Panc1 (cell line): ENCODE results near the gene PRCD. TPM values are rescaled to one million over a fixed set of nuclear protein-coding genes. Genes with fewer than 3 reads are reported as not detected.

Experiments used
- ATAC-seq: fragments of 200-7000 bp; cut with Tn5 transposase; 2 replicates; pipeline ENCODE4 v1.9.1; 2020; ENCODE audit warnings: mild to moderate bottlenecking, moderate library complexity
- BruUV-seq: library from RNA; stranded (reverse); fragments of 400-500 nt; replicated peaks from 2 replicates; lab custom pipeline; 2021; lab: Mats Ljungman, UMichigan
- CTCF ChIA-PET: fragments of 300-600 bp; sonication (Branson Sonifier 250); formaldehyde crosslinking; loops from one replicate; lab custom pipeline; 2022; ENCODE audit warnings: antibody characterized with exemption; lab: Charles Lee
- POLR2A ChIA-PET: fragments of 300-600 bp; sonication (Branson Sonifier 250); formaldehyde crosslinking; loops from one replicate; lab custom pipeline; 2022; ENCODE audit warnings: antibody characterized with exemption; lab: Charles Lee
- DNase-seq: peaks from one replicate; pipeline ENCODE4 v3.0.0-alpha.2; 2010; ENCODE audit warnings: low read depth, low spot score
- H3K27ac ChIP-seq: 2 replicates; pipeline ENCODE4 v1.5.1; 2011; ENCODE audit warnings: mild to moderate bottlenecking, low read length, inconsistent platforms
- H3K27me3 ChIP-seq: fragments of 200-500 bp; sonication (Bioruptor generic); 2 replicates; pipeline ENCODE4 v1.6.0; 2014; ENCODE audit warnings: low read length, inconsistent platforms; ENCODE audit not compliant: control insufficient read depth, insufficient read depth
- H3K36me3 ChIP-seq: fragments of 200-500 bp; sonication (Bioruptor generic); 2 replicates; pipeline ENCODE4 v1.5.1; 2014; ENCODE audit warnings: inconsistent platforms, mild to moderate bottlenecking, low read length, moderate library complexity; ENCODE audit not compliant: control insufficient read depth, insufficient read depth
- H3K4me1 ChIP-seq: 2 replicates; pipeline ENCODE4 v1.5.1; 2011; ENCODE audit warnings: inconsistent platforms, mild to moderate bottlenecking, low read length, moderate library complexity; ENCODE audit not compliant: control insufficient read depth, insufficient read depth
- H3K4me3 ChIP-seq, 2 experiments: 2 replicates each; pipeline ENCODE4 v1.5.1; 2011 to 2012; ENCODE audit warnings: low read depth in 2 of 2, low read length in 2 of 2, mild to moderate bottlenecking in 2 of 2, inconsistent platforms in 1 of 2, moderate library complexity in 1 of 2
- H3K9me3 ChIP-seq: fragments of 200-500 bp; sonication (Bioruptor generic); 2 replicates; pipeline ENCODE4 v1.5.1; 2014; ENCODE audit warnings: low read depth, mild to moderate bottlenecking, inconsistent platforms, low read length, moderate library complexity; ENCODE audit not compliant: control insufficient read depth, insufficient read depth
- POLR2AphosphoS5 ChIP-seq: IDR thresholded peaks from 2 replicates; pipeline ENCODE4 v1.6.1; 2012; ENCODE audit warnings: mild to moderate bottlenecking, low read depth, low read length, moderate library complexity
- REST ChIP-seq, 2 experiments: IDR thresholded peaks; 2 replicates each; pipeline ENCODE4 v1.6.1; 2011 to 2012; ENCODE audit warnings: low read depth in 2 of 2, control low read depth in 1 of 2, low read length in 1 of 2, mild to moderate bottlenecking in 1 of 2, moderate library complexity in 1 of 2; ENCODE audit not compliant: insufficient read depth in 1 of 2
- SIN3A ChIP-seq: IDR thresholded peaks from 2 replicates; pipeline ENCODE4 v1.6.1; 2012; ENCODE audit warnings: low read depth, mild to moderate bottlenecking, low read length, moderate library complexity, borderline replicate concordance; ENCODE audit not compliant: insufficient read depth
- TCF7L2 ChIP-seq: IDR thresholded peaks from 2 replicates; pipeline ENCODE4 v1.6.1; 2011; ENCODE audit warnings: mild to moderate bottlenecking, low read depth, low read length, inconsistent platforms
- in situ Hi-C: cut with HindIII; loops from 2 replicates; pipeline ENCODE4 v1.10.0; 2016; ENCODE audit warnings: low sequenced_read_pairs, low pct_unique_long_range_greater_than_20kb
- intact Hi-C: fragments of 100-400 bp; cut with micrococcal nuclease; formaldehyde crosslinking; loops from one replicate; pipeline ENCODE4 v1.10.0; 2022; ENCODE audit not compliant: unreplicated experiment
- total RNA-seq: library from RNA; stranded (reverse); gene quantifications from one replicate; pipeline ENCODE4 v1.2.1, GENCODE V29; 2021; ENCODE audit not compliant: unreplicated experiment
- TF ChIP-seq, protein P1 (sequence below): fragments of 450-650 bp; IDR thresholded peaks from 2 replicates; pipeline ENCODE4 v1.5.1; 2017; ENCODE audit warnings: mild to moderate bottlenecking

Gene PRCD
- total RNA-seq, 1 experiment from 2014 or later: 0.54 TPM

- no TSS peak for BruUV-seq
- in situ Hi-C loops: no loop called here
- intact Hi-C loops: no loop called here
- TF ChIP-seq TCF7L2 (no peak), POLR2AphosphoS5 (no peak), SIN3A (no peak), REST (IDR thresholded peaks at IDR 0.05; ENCODE audit: insufficient read depth in 1 of 2, low read depth in 2 of 2, low read length in 1 of 2) (no peak)
- TF ChIP-seq, protein P1, sequence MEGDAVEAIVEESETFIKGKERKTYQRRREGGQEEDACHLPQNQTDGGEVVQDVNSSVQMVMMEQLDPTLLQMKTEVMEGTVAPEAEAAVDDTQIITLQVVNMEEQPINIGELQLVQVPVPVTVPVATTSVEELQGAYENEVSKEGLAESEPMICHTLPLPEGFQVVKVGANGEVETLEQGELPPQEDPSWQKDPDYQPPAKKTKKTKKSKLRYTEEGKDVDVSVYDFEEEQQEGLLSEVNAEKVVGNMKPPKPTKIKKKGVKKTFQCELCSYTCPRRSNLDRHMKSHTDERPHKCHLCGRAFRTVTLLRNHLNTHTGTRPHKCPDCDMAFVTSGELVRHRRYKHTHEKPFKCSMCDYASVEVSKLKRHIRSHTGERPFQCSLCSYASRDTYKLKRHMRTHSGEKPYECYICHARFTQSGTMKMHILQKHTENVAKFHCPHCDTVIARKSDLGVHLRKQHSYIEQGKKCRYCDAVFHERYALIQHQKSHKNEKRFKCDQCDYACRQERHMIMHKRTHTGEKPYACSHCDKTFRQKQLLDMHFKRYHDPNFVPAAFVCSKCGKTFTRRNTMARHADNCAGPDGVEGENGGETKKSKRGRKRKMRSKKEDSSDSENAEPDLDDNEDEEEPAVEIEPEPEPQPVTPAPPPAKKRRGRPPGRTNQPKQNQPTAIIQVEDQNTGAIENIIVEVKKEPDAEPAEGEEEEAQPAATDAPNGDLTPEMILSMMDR: no peak
- no peak for ATAC-seq
- Histone ChIP-seq H3K4me1 (no peaks in the 10 kb centered on the region), H3K9me3 (no peaks in the 10 kb centered on the region), H3K27me3 (no peaks in the 10 kb centered on the region), H3K27ac (no peak overlapping the region), H3K4me3 (no peak overlapping the region), H3K36me3 (no peaks in the 10 kb centered on the region)
- ChIA-PET POLR2A (no interaction called here), CTCF (interaction anchor here (0.5 to 1.1 kb wide), 4 partner anchors 14 to 615 kb away, joined by 3 to 6 read pairs (median 4); partner anchors contain the start of genes AANAT and TRIM65)
- DNase-seq: no peak
Measured at GRCh38 chr17:76511668-76512365, 28.0 kb upstream of the PRCD start.

DNA sequence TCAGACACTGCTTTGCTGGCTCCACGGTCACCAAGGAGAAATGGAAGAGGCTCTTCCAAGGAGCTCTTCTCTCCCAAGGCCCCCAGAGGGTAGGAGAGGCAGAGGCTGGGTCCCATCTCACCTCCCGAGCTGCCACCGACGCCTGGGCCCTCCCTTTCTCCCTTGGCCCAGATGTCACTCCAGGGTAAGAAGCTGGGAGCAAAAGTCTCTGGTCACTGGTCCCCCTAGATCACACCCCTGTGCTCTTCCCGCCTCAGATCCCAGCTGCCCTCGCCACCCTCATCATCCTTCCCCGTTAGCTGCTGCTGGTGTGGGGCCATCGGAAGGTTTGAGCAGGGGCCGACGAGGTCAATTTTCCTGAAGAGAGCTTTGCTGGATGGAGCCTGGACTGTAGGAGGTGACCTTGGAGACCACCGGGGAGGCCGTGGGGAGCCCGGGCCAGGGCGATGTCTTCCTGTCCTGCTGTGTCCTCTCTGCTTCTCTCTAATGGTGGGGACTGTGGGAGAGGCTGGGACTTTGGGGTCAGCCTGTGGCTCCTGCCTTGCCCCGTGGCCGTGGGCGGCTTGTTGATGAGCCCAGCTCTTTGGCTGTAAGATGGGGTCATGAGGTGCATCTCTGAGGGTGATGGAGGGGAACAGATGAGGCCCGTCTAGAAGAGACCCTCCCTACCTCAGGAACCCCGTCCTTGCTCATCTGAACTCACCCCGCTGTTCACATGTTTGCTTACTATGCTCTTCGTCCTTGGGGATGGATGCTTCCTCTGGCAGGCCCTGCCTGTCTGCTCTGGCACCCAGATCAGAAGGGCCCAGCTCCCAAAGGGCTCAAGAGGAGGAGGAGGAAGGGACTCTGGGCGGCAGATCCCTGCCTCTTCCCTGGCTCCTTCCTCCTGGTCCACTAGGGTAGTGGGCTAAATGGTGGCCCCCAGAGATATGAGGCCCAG is 27.2 kb upstream of the PRCD start:
- TF ChIP-seq, protein P1: no peak
- TF ChIP-seq REST (IDR thresholded peaks at IDR 0.05; ENCODE audit: insufficient read depth in 1 of 2, low read depth in 2 of 2, low read length in 1 of 2): no peak
- TF ChIP-seq SIN3A: no peak
- TF ChIP-seq POLR2AphosphoS5: no peak
- no peak for TF ChIP-seq TCF7L2
- in situ Hi-C loops (no loop called here), intact Hi-C loops (no loop called here)
- ATAC-seq (no peak), DNase-seq (no peak)
- ChIA-PET POLR2A (no interaction called here), CTCF (interaction anchor here (0.5 to 1.0 kb wide), 2 partner anchors 46 to 616 kb away, joined by 3 to 6 read pairs; partner anchors contain the start of genes AANAT and TRIM65)
- Histone ChIP-seq H3K27me3 (no peaks in the 10 kb centered on the region), H3K4me1 (no peaks in the 10 kb centered on the region), H3K4me3 (no peak overlapping the region), H3K27ac (no peak overlapping the region), H3K9me3 (no peaks in the 10 kb centered on the region), H3K36me3 (no peaks in the 10 kb centered on the region)
- no TSS peak for BruUV-seq
